ENCODE data around the gene DAB1. TPM values are rescaled to one million over a fixed set of nuclear protein-coding genes. Genes with fewer than 3 reads are reported as not detected.

Gene DAB1
- total and polyA plus RNA-seq, 2 of the 8 experiments (the other 6 are each of a cell fraction or from before 2014, with no cell fraction given): 4.4 to 11.8 TPM

GRCh38 chr1:57447551-57447950 is 23.7 kb upstream of the DAB1 start:
- Histone ChIP-seq H4K20me1 (replicated peaks in 1 of 2; ENCODE audit: control insufficient read depth in 1 of 2, insufficient read depth in 2 of 2, low read length in 2 of 2) (no peaks in the 10 kb centered on the region), H3K4me3 (ENCODE audit: extremely low read depth in 1 of 4, insufficient read depth in 2 of 4, low read depth in 3 of 4, low read length in 4 of 4) (no peak overlapping the region), H3K14ac (ENCODE audit: insufficient read length) (no peak overlapping the region), H3K9me3 (ENCODE audit: insufficient read depth in 2 of 2, low read depth in 1 of 2, low read length in 1 of 2) (no peaks in the 10 kb centered on the region), H3K4me2 (ENCODE audit: insufficient read depth in 1 of 2, low read depth in 2 of 2, low read length in 2 of 2) (no peak overlapping the region), H4K5ac (ENCODE audit: insufficient read length, low read depth, low read length) (no peak overlapping the region), H4K91ac (replicated peaks; ENCODE audit: insufficient read length, low read length) (no peak overlapping the region), H3K23ac (ENCODE audit: insufficient read length) (no peak overlapping the region), H2BK5ac (ENCODE audit: low read depth, low read length) (no peak overlapping the region), H2AFZ (ENCODE audit: low read length) (no peak overlapping the region), H3K36me3 (ENCODE audit: control insufficient read depth in 2 of 4, insufficient read depth in 4 of 4, low read length in 3 of 4) (no peaks in the 10 kb centered on the region), H3K56ac (replicated peaks; ENCODE audit: insufficient read length, low read depth, low read length) (no peak overlapping the region), H2BK120ac (replicated peaks; ENCODE audit: low read depth, low read length) (no peak overlapping the region), H3K79me2 (ENCODE audit: control insufficient read depth in 1 of 2, insufficient read depth in 2 of 2, low read length in 2 of 2) (no peaks in the 10 kb centered on the region), H2AK5ac (ENCODE audit: low read depth, low read length) (no peak overlapping the region), H3K79me1 (ENCODE audit: low read depth, low read length) (no peaks in the 10 kb centered on the region), H3K4me1 (replicated peaks in 1 of 4; ENCODE audit: control insufficient read depth in 3 of 4, insufficient read depth in 4 of 4, low read length in 3 of 4) (peaks cover 0 to 6% (median 3%) of the 10 kb centered on the region in 4 experiments; a peak in 3 of 7 replicates), H3K4ac (replicated peaks; ENCODE audit: insufficient read length, low read depth, low read length) (no peak overlapping the region), H4K8ac (ENCODE audit: extremely low read depth, insufficient read depth, low read length) (no peak overlapping the region), H3K23me2 (ENCODE audit: low read depth, low read length) (no peaks in the 10 kb centered on the region), H2BK20ac (ENCODE audit: low read length) (no peak overlapping the region), H2BK15ac (ENCODE audit: low read length) (no peak overlapping the region), H3K27ac (ENCODE audit: low read depth, low read length) (no peak overlapping the region), H3K9ac (replicated peaks in 1 of 4; ENCODE audit: extremely low read depth in 1 of 4, low read depth in 3 of 4, low read length in 3 of 4) (no peak overlapping the region), H2BK12ac (ENCODE audit: low read depth, low read length) (no peak overlapping the region), H3K27me3 (replicated peaks in 1 of 4; ENCODE audit: control insufficient read depth in 3 of 4, extremely low read depth in 1 of 4, insufficient read depth in 3 of 4, low read length in 3 of 4) (peaks cover 0 to 2% (median 0%) of the 10 kb centered on the region in 4 experiments; a peak in 1 of 7 replicates), H3K18ac (ENCODE audit: extremely low read depth, low read length) (no peak overlapping the region)
- FAIRE-seq (no peak), DNase-seq (ENCODE audit: low read depth in 1 of 2, low spot score in 2 of 2) (no peak)
- WGBS, 2 experiments (ENCODE audit: extremely low coverage in 1 of 2, insufficient coverage in 1 of 2, insufficient read length in 1 of 2, insufficient replicate concordance in 2 of 2, low coverage in 1 of 2, low lambda C conversion rate in 2 of 2, missing lambda C conversion rate in 1 of 2): 86% methylated on average over 3 of the region's 3 CpGs; no CpG with 5 or more reads in 1 of the 2 experiments
- ChIA-PET POLR2A (ENCODE audit: partially characterized antibody) (no interaction called here), CTCF (ENCODE audit: partially characterized antibody) (interaction anchor here (1.6 kb wide), 1 partner anchor 12 kb away, joined by 8 read pairs; no protein-coding TSS in a partner anchor)
- TF ChIP-seq POU5F1 (IDR thresholded peaks at IDR 0.05; ENCODE audit: low read depth, low read length) (no peak), BRCA1 (IDR thresholded peaks at IDR 0.05; ENCODE audit: low read depth, low read length) (no peak), YY1 (IDR thresholded peaks at IDR 0.05; ENCODE audit: low read depth, low read length) (no peak), CTCF (IDR thresholded peaks at IDR 0.05; ENCODE audit: control extremely low read depth in 1 of 3, insufficient read depth in 1 of 3, low read depth in 1 of 3, low read length in 3 of 3) (peak in 1 of 3 experiments; percentile 13; a peak in 2 of 4 replicates), SIN3A (conservative IDR thresholded peaks at IDR 0.05 in 1 of 2, IDR thresholded peaks at IDR 0.05 in 1 of 2; ENCODE audit: low read depth in 1 of 2, low read length in 2 of 2) (no peak), RNF2 (IDR thresholded peaks at IDR 0.05; ENCODE audit: borderline replicate concordance, low read depth, low read length, missing control alignments, poor library complexity, severe bottlenecking) (no peak)

All from H1 (cell line).